Keratinocyte (primary cell): ENCODE measurements around the gene TSSK1B.

Experiments
- EZH2 ChIP-seq: IDR thresholded peaks from one replicate; pipeline ENCODE4 v1.6.1; 2012; ENCODE audit warnings: inconsistent platforms, mild to moderate bottlenecking, low read length, moderate library complexity
- TF ChIP-seq, protein P1 (sequence below), 3 experiments: IDR thresholded peaks in 1 of 3; conservative IDR thresholded peaks in 1 of 3; optimal IDR thresholded peaks in 1 of 3; 2 replicates in 2 of 3; 3 replicates in 1 of 3; pipeline versions ENCODE3 to v1.5.1; 2011; ENCODE audit warnings: low read length in 3 of 3, mild to moderate bottlenecking in 3 of 3, moderate library complexity in 2 of 3, control low read depth in 1 of 3, inconsistent platforms in 1 of 3; ENCODE audit not compliant: insufficient read depth in 2 of 3; ENCODE audit errors: extremely low read depth in 1 of 3

DNA sequence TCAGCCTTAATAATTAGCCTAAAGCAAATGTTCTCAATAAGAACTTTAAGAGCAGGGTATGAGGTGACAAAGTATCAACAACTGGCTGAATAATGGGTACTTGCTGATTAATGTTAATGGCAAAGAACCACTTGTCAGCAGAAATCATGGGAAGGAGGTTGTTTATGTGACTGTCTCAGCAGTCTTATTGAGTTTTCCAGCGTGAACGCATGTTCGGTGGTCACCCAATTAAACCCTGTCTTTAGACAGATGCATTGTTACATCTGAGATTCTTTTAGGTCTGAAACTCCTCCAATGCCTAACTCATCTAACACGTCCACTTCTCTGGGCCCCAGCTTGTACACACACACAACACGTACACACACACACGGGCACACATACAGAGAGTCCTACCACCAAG lies 18.2 kb upstream of the TSSK1B start:
- TF ChIP-seq, protein P1, sequence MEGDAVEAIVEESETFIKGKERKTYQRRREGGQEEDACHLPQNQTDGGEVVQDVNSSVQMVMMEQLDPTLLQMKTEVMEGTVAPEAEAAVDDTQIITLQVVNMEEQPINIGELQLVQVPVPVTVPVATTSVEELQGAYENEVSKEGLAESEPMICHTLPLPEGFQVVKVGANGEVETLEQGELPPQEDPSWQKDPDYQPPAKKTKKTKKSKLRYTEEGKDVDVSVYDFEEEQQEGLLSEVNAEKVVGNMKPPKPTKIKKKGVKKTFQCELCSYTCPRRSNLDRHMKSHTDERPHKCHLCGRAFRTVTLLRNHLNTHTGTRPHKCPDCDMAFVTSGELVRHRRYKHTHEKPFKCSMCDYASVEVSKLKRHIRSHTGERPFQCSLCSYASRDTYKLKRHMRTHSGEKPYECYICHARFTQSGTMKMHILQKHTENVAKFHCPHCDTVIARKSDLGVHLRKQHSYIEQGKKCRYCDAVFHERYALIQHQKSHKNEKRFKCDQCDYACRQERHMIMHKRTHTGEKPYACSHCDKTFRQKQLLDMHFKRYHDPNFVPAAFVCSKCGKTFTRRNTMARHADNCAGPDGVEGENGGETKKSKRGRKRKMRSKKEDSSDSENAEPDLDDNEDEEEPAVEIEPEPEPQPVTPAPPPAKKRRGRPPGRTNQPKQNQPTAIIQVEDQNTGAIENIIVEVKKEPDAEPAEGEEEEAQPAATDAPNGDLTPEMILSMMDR (optimal IDR thresholded peaks at IDR 0.05 in 1 of 3, IDR thresholded peaks at IDR 0.05 in 1 of 3, conservative IDR thresholded peaks at IDR 0.05 in 1 of 3; ENCODE audit: extremely low read depth in 1 of 3, insufficient read depth in 2 of 3, low read length in 3 of 3), result no peak
- TF ChIP-seq EZH2, result no peak
